K562 (cell line): ENCODE data around the gene GSKIP. TPM values are rescaled to one million over a fixed set of nuclear protein-coding genes. Genes with fewer than 3 reads are reported as not detected.

Source experiments
- BMI1 ChIP-seq: fragments of 150-350 bp; IDR thresholded peaks from 2 replicates; pipeline ENCODE4 v1.6.1; 2014; ENCODE audit warnings: low read length
- HIVEP1 ChIP-seq: fragments of 250-450 bp; sonication (Bioruptor Pico); IDR thresholded peaks from 2 replicates; pipeline ENCODE4 v1.4.0; 2020; ENCODE audit warnings: mild to moderate bottlenecking
- HNRNPLL ChIP-seq: fragments of 200-400 bp; formaldehyde crosslinking; IDR thresholded peaks from 2 replicates; pipeline ENCODE4 v1.6.1; 2017; ENCODE audit warnings: low read length, low read depth, mild to moderate bottlenecking; ENCODE audit not compliant: poor library complexity, severe bottlenecking
- MTA1 ChIP-seq: fragments of 450-650 bp; IDR thresholded peaks from 2 replicates; pipeline ENCODE4 v1.6.1; 2017; ENCODE audit warnings: borderline replicate concordance
- NRF1 ChIP-seq, 2 experiments: fragments of 450-650 bp; IDR thresholded peaks in 1 of 2; conservative IDR thresholded peaks in 1 of 2; 2 replicates each; pipeline ENCODE4 v1.6.1; 2014; ENCODE audit warnings: mild to moderate bottlenecking in 2 of 2
- OTX1 ChIP-seq: fragments of 450-650 bp; formaldehyde crosslinking; IDR thresholded peaks from 2 replicates; pipeline ENCODE4 v1.4.0; 2022; ENCODE audit warnings: mild to moderate bottlenecking
- RFX1 ChIP-seq: fragments of 450-650 bp; IDR thresholded peaks from 2 replicates; pipeline ENCODE4 v1.6.1; 2016; ENCODE audit warnings: mild to moderate bottlenecking, moderate library complexity
- SMARCB1 ChIP-seq: IDR thresholded peaks from 2 replicates; pipeline ENCODE4 v1.6.1; 2011; ENCODE audit warnings: improper control_type of control experiment, low read depth; ENCODE audit not compliant: insufficient read length
- TRIM24 ChIP-seq, 2 experiments: fragments of 450-650 bp; IDR thresholded peaks; 2 replicates each; pipeline ENCODE4 v1.6.1; 2016
- ZBTB40 ChIP-seq, 2 experiments: fragments of 450-650 bp in 1 of 2; sonication (generic) in 1 of 2; formaldehyde crosslinking in 1 of 2; IDR thresholded peaks; 2 replicates each; pipeline versions ENCODE4 v1.7.1 to v1.9.0; 2016 to 2022; ENCODE audit warnings: inconsistent platforms in 1 of 2, mild to moderate bottlenecking in 1 of 2, missing genetic modification reagents in 1 of 2
- polyA plus RNA-seq, 8 experiments: library from polyadenylated mRNA; depleted of rRNA in 4 of 8; stranded (reverse) in 5 of 8; unstranded in 3 of 8; fragments of >200 nt; fragmentation: Nextera tagmentation in 2 of 8; fragmentation: Illumina TruSeq in 1 of 8; extraction: Ambion mirVana in 2 of 8; extraction: Trizol in 1 of 8; gene quantifications; 2 replicates each; pipeline versions ENCODE4 v1.2.1 to v1.2.3, GENCODE V29; 2011 to 2014; ENCODE audit warnings: inconsistent platforms in 1 of 8, missing spikeins in 1 of 8
- total RNA-seq, 7 experiments: library from RNA; depleted of rRNA in 6 of 7; stranded (reverse); fragments of >200 nt in 6 of 7; fragmentation: Illumina TruSeq in 2 of 7; extraction: Trizol in 2 of 7; gene quantifications; 2 replicates each; pipeline versions ENCODE4 v1.2.1 to v1.2.3, GENCODE V29; 2011 to 2021; ENCODE audit warnings: low replicate concordance in 1 of 7

The GSKIP gene
- total and polyA plus RNA-seq, 9 of the 15 experiments (the other 6 are each of a cell fraction or from before 2014, with no cell fraction given) = 12.9 to 58.9 (median 22.2) TPM

- TF ChIP-seq NRF1 (conservative IDR thresholded peaks at IDR 0.05 in 1 of 2, IDR thresholded peaks at IDR 0.05 in 1 of 2) = peak; percentile 74 to 77
- no peak for TF ChIP-seq SMARCB1
- peak; percentile 77 for TF ChIP-seq RFX1
- TF ChIP-seq MTA1 = no peak
- TF ChIP-seq BMI1 = no peak
- no peak for TF ChIP-seq OTX1 (CRISPR knock-in tag)
- no peak for TF ChIP-seq ZBTB40 (IDR thresholded peaks at IDR 0.05)
- no peak for TF ChIP-seq ZBTB40 (CRISPR knock-in tag; IDR thresholded peaks at IDR 0.05)
- TF ChIP-seq HIVEP1 (CRISPR knock-in tag) = no peak
- TF ChIP-seq TRIM24 (IDR thresholded peaks at IDR 0.05) = no peak
- peak; percentile 52 for TF ChIP-seq HNRNPLL
Observed at GRCh38 chr14:96391293-96392118, 28.2 kb downstream of the GSKIP start (continued).
